K562 (cell line): ENCODE results near the gene NEDD4. TPM values are rescaled to one million over a fixed set of nuclear protein-coding genes. Genes with fewer than 3 reads are reported as not detected.
A peak's percentile ranks its signal among the peaks of the same experiment; 100 is the strongest.

Source experiments
- ATAC-seq: fragments of 200-7000 bp; cut with Tn5 transposase; 3 replicates; pipeline ENCODE4 v1.9.1; 2020; ENCODE audit warnings: moderate library complexity
- BruUV-seq: library from RNA; stranded (reverse); fragments of 400-500 nt; replicated peaks from 2 replicates; lab custom pipeline; 2021; lab: Mats Ljungman, UMichigan
- CTCF ChIA-PET: fragments of 300-600 bp; formaldehyde crosslinking; extraction: SDS; loops from one replicate; lab custom pipeline; 2021; ENCODE audit warnings: low intra/inter-chr PET ratio; lab: Yijun Ruan, JAX
- POLR2A ChIA-PET: fragments of 300-600, 350-650 bp; sonication (Branson Sonifier 250); formaldehyde crosslinking; extraction: SDS; loops from one replicate; lab custom pipeline; 2021; ENCODE audit warnings: antibody characterized with exemption, inconsistent platforms; lab: Yijun Ruan, JAX
- DNase-seq, 4 experiments: peaks; one replicate each; pipeline versions ENCODE4 v3.0.0 to v3.0.0-alpha.2; 2011 to 2018; ENCODE audit warnings: low spot score in 3 of 4, mixed read lengths in 3 of 4; ENCODE audit errors: extremely low read depth in 1 of 4
- FAIRE-seq: peaks from 2 replicates; lab custom pipeline; 2011; peaks lifted over from hg19 to GRCh38; lab: Jason Lieb, UNC
- H2AFZ ChIP-seq: 2 replicates; pipeline ENCODE4 v1.6.0; 2011; ENCODE audit warnings: low read depth, low read length, control low read depth, inconsistent platforms
- H3K27ac ChIP-seq: fragments of 200-600 bp; 3 replicates; pipeline ENCODE4 v1.8.0; 2011; ENCODE audit warnings: low read depth, mild to moderate bottlenecking, control low read depth, inconsistent platforms, low read length, moderate library complexity, mixed read lengths; ENCODE audit errors: extremely low read depth
- H3K27me3 ChIP-seq, 2 experiments: fragments of 300-600 bp in 1 of 2; 2 replicates in 1 of 2; 3 replicates in 1 of 2; pipeline versions ENCODE4 v1.6.0 to v1.8.0; 2011; ENCODE audit warnings: inconsistent platforms in 2 of 2, low read length in 2 of 2, mild to moderate bottlenecking in 1 of 2, mixed read lengths in 1 of 2, moderate library complexity in 1 of 2; ENCODE audit not compliant: control insufficient read depth in 2 of 2, insufficient read depth in 2 of 2
- H3K36me3 ChIP-seq: fragments of 300-600 bp; 3 replicates; pipeline ENCODE4 v1.8.0; 2011; ENCODE audit warnings: mild to moderate bottlenecking, low read length, inconsistent platforms; ENCODE audit not compliant: control insufficient read depth, insufficient read depth
- H3K4me1 ChIP-seq, 2 experiments: fragments of 200-600 bp in 1 of 2; replicated peaks in 1 of 2; 2 replicates in 1 of 2; 3 replicates in 1 of 2; pipeline versions ENCODE4 v1.5.1 to v1.8.0; 2011; ENCODE audit warnings: inconsistent platforms in 2 of 2, low read length in 2 of 2, mild to moderate bottlenecking in 1 of 2, mixed read lengths in 1 of 2, moderate library complexity in 1 of 2; ENCODE audit not compliant: control insufficient read depth in 2 of 2, insufficient read depth in 2 of 2
- H3K4me2 ChIP-seq: 2 replicates; pipeline ENCODE4 v1.6.1; 2011; ENCODE audit warnings: low read length, control low read depth, inconsistent platforms, mixed read lengths; ENCODE audit not compliant: insufficient read depth
- H3K4me3 ChIP-seq: fragments of 200-600 bp; sonication (generic), shearing (Covaris generic); 2 replicates; pipeline ENCODE4 v1.5.1; 2016; ENCODE audit warnings: control low read depth, inconsistent platforms
- H3K79me2 ChIP-seq: fragments of 200-600 bp; 3 replicates; pipeline ENCODE4 v1.8.0; 2011; ENCODE audit warnings: low read length, inconsistent platforms; ENCODE audit not compliant: control insufficient read depth, insufficient read depth
- H3K9ac ChIP-seq, 2 experiments: 2 replicates each; pipeline versions ENCODE4 v1.6.0 to v1.6.1; 2011; ENCODE audit warnings: low read depth in 2 of 2, low read length in 2 of 2, control low read depth in 1 of 2, inconsistent platforms in 1 of 2, mild to moderate bottlenecking in 1 of 2, mixed read lengths in 1 of 2; ENCODE audit not compliant: insufficient read depth in 1 of 2
- H3K9me1 ChIP-seq: one replicate; pipeline ENCODE4 v1.6.0; 2011; ENCODE audit warnings: inconsistent platforms, mild to moderate bottlenecking, low read length, moderate library complexity; ENCODE audit not compliant: control insufficient read depth, insufficient read depth
- H3K9me3 ChIP-seq: replicated peaks from 2 replicates; pipeline ENCODE4 v1.5.1; 2011; ENCODE audit warnings: low read depth, low read length, inconsistent platforms; ENCODE audit not compliant: control insufficient read depth, insufficient read depth
- H4K20me1 ChIP-seq: replicated peaks from 2 replicates; pipeline ENCODE4 v1.6.1; 2011; ENCODE audit warnings: low read length, inconsistent platforms, mixed read lengths; ENCODE audit not compliant: control insufficient read depth, insufficient read depth
- DACH1 ChIP-seq: fragments of 450-650 bp; IDR thresholded peaks from 2 replicates; pipeline ENCODE4 v1.6.1; 2018; ENCODE audit not compliant: partially characterized antibody
- ELK3 ChIP-seq: fragments of 450-650 bp; formaldehyde crosslinking; IDR thresholded peaks from 2 replicates; pipeline ENCODE4 v1.4.0; 2020; ENCODE audit warnings: mild to moderate bottlenecking
- GABPA ChIP-seq: fragments of 200-800 bp; sonication (Bioruptor generic); conservative IDR thresholded peaks from 2 replicates; pipeline ENCODE4 v1.6.1; 2016; ENCODE audit warnings: low read depth, missing genetic modification characterization, missing compliant biosample characterization
- HNRNPH1 ChIP-seq: fragments of 200-400 bp; formaldehyde crosslinking; optimal IDR thresholded peaks from 2 replicates; pipeline ENCODE3; 2017; ENCODE audit warnings: low read depth, mild to moderate bottlenecking, low read length, moderate library complexity
- SRSF7 ChIP-seq: fragments of 200-400 bp; formaldehyde crosslinking; optimal IDR thresholded peaks from 2 replicates; pipeline ENCODE3; 2017; ENCODE audit warnings: mild to moderate bottlenecking, low read depth, low read length
- ZNF395 ChIP-seq: fragments of 200-800 bp; sonication (Bioruptor generic); IDR thresholded peaks from 2 replicates; pipeline ENCODE4 v1.6.1; 2017; ENCODE audit warnings: missing genetic modification characterization, missing compliant biosample characterization
- WGBS: fragments of 100-300 bp; shearing (Covaris generic); methylation state at CpG from one replicate; pipeline ENCODE4 v1.1.6; 2016; ENCODE audit warnings: low coverage, mixed read lengths; ENCODE audit not compliant: insufficient coverage; ENCODE audit errors: missing lambda C conversion rate; 5-methylcytosine and 5-hydroxymethylcytosine counted together
- in situ Hi-C: fragments of 300-500 bp; cut with MboI; formaldehyde crosslinking; loops from 4 replicates; pipeline ENCODE4 v1.15.0; 2018; ENCODE audit warnings: inconsistent platforms, mixed read lengths
- intact Hi-C: fragments of 100-400 bp; cut with micrococcal nuclease; formaldehyde crosslinking; loops from 2 replicates; pipeline ENCODE4 v1.14.2; 2022
- polyA plus RNA-seq, 8 experiments: library from polyadenylated mRNA; depleted of rRNA in 4 of 8; stranded (reverse) in 5 of 8; unstranded in 3 of 8; fragments of >200 nt; fragmentation: Nextera tagmentation in 2 of 8; fragmentation: Illumina TruSeq in 1 of 8; extraction: Ambion mirVana in 2 of 8; extraction: Trizol in 1 of 8; gene quantifications; 2 replicates each; pipeline versions ENCODE4 v1.2.1 to v1.2.3, GENCODE V29; 2011 to 2014; ENCODE audit warnings: inconsistent platforms in 1 of 8, missing spikeins in 1 of 8
- total RNA-seq, 7 experiments: library from RNA; depleted of rRNA in 6 of 7; stranded (reverse); fragments of >200 nt in 6 of 7; fragmentation: Illumina TruSeq in 2 of 7; extraction: Trizol in 2 of 7; gene quantifications; 2 replicates each; pipeline versions ENCODE4 v1.2.1 to v1.2.3, GENCODE V29; 2011 to 2021; ENCODE audit warnings: low replicate concordance in 1 of 7

The NEDD4 gene
- total and polyA plus RNA-seq, 9 of the 15 experiments (the other 6 are each of a cell fraction or from before 2014, with no cell fraction given): 7.2 to 23.7 (median 17.3) TPM

GRCh38 chr15:55916666-55917409 is 76.6 kb downstream of the NEDD4 start:
- in situ Hi-C loops (no loop called here), intact Hi-C loops (loop anchor here (10.0 kb wide), 1 partner anchor 262 kb away; no protein-coding TSS in a partner anchor)
- no peaks in the 10 kb centered on the region for H3K9me1 ChIP-seq
- no peaks in the 10 kb centered on the region for H3K9me3 ChIP-seq
- FAIRE-seq (peak; percentile 19), DNase-seq (no peak), ATAC-seq (no peak)
- H3K4me2 ChIP-seq: no peak overlapping the region
- no peak overlapping the region for H2AFZ ChIP-seq
- no peak overlapping the region for H3K4me3 ChIP-seq
- BruUV-seq: no TSS peak
- CTCF ChIA-PET: interaction anchor here (0.7 kb wide), 1 partner anchor 11 kb away, joined by 3 read pairs; no protein-coding TSS in a partner anchor
- H3K4me1 ChIP-seq: no peaks in the 10 kb centered on the region
- no peak overlapping the region for H3K27ac ChIP-seq
- H3K36me3 ChIP-seq: no peaks in the 10 kb centered on the region
- POLR2A ChIA-PET: no interaction called here
- no peaks in the 10 kb centered on the region for H3K27me3 ChIP-seq
- no peaks in the 10 kb centered on the region for H4K20me1 ChIP-seq
- H3K79me2 ChIP-seq: no peaks in the 10 kb centered on the region
- WGBS: 60% methylated on average over 11 of the region's 11 CpGs
- no peak overlapping the region for H3K9ac ChIP-seq
- TF ChIP-seq ZNF395 (CRISPR knock-in tag) (no peak), HNRNPH1 (no peak), GABPA (tag) (no peak), SRSF7 (no peak), ELK3 (CRISPR knock-in tag) (no peak), DACH1 (no peak)
